M059J (cell line): ENCODE data around the gene ATL3. TPM values are rescaled to one million over a fixed set of nuclear protein-coding genes. Genes with fewer than 3 reads are reported as not detected.
"Not testable (repeated sequence)": the region's sequence is repeated elsewhere in the genome, so short reads cannot be mapped to it uniquely, and the experiment has no call there.

Source experiments
- DNase-seq: peaks from one replicate; pipeline ENCODE4 v3.0.0-alpha.2; 2012; ENCODE audit warnings: low read depth
- total RNA-seq: library from RNA; depleted of rRNA; stranded (reverse); fragments of >200 nt; shearing (Covaris generic); gene quantifications from 2 replicates; pipeline ENCODE4 v1.2.3, GENCODE V29; 2014; rRNA removed

The ATL3 gene
- total RNA-seq = 51.3 and 80.4 TPM in 2 replicates

DNA sequence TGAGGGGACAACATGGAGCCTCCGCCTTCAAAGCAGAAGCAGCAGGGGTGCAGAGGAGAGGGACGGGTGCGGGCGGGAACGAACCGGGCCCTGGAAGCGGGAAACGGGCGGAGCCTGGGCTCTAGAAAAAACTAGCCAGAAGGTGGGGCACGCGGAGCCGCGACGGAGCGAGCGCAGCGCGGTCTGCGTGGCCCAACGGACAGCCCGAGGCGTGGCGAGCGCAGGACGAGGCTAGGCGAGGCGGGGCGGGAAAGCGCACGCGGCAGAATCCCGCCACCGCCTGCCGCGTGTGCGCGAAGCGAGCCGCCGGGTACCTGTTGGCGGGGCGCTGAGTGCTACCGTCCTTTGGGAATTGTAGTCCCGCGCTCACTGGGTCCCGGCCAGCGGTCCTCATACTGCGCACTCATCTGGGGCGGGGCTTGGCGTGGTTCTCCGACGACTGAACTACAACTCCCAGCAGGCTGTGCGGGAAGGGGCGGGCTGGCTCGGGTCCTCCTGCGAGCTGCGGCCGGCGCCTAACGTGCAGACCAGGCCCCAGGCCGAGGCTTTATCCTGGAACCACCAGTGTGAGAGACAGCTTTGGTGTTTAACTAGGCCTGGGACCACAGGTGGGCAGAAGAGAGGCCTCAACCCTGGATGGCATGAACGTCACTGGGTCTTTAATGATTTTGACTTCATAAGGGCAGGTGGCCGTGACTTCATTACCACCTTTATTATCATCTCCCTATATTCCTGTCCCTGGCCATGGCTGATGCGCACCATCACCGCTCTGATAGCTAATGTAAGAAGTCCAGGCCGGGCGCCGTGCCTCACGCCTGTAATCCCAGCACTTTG, at the start of gene ATL3:
Gene ATL3, minus strand, starts transcription at position 55 of the 834 bp plus-strand sequence. Its CDS starts 41 bp downstream, at position 14.
- peak; percentile 96 for DNase-seq

- DNase-seq = no peak
Observed at GRCh38 chr11:63720611-63721010, 49.4 kb upstream of the ATL3 start.

GRCh38 chr11:63719987-63720386, 48.8 kb upstream of the ATL3 start:
- DNase-seq = no peak

DNA sequence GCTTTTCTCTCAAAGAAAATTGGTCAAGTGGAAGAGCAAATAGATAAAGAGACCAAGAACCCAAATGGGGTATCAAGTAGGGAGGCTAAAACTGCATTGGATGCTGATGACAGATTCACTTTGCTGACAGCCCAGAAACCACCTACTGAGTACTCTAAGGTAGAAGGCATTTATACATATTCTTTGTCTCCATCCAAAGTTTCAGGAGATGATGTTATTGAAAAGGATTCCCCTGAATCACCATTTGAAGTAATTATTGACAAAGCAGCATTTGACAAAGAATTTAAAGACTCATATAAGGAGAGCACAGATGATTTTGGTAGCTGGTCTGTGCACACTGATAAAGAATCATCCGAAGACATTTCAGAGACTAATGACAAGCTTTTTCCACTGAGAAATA, 47.8 kb upstream of the ATL3 start:
- DNase-seq = no peak

DNA sequence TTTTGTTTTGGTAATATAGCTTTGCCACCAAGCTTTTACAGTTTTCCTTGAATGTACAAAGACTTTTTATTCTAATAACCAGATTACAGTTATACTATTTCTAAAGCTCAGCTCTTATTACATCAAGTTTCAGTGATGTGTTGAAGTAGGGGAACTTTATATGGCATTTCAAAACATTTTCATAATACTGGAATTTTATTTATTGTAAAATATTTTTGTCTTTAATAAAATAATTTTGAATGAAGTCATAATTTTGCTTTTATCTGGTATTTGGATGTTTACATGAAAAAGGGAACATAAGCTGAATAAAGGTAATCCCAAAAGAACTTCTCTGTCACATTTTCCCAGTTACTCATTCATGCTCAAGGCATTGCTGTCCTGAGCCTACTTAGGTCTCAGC, 44.9 kb upstream of the ATL3 start:
- DNase-seq = no peak

DNA sequence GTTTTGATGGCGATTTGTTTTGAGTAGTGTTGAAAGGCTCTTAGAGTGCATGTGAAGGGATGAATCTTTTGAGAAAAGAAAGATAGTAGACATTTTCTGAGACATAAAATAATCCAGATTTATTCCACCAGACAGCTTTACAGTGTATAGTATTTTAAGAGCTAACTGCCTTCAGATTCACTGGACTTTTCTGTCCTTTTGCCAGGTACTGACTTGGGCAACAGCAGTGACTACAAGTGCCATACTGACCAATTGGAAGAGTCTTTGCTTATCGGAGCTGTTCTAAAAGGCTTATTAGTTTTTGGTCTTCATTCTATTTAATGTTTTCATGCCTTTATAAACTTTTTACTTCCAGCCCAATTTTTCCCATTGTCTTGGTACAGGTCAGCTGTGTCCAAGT, 42.6 kb upstream of the ATL3 start:
- DNase-seq = no peak

- no peak for DNase-seq
Observed at GRCh38 chr11:63711838-63712237, 40.7 kb upstream of the ATL3 start.

- DNase-seq = peak; percentile 31
Observed at GRCh38 chr11:63710476-63711217, 39.5 kb upstream of the ATL3 start.

DNA sequence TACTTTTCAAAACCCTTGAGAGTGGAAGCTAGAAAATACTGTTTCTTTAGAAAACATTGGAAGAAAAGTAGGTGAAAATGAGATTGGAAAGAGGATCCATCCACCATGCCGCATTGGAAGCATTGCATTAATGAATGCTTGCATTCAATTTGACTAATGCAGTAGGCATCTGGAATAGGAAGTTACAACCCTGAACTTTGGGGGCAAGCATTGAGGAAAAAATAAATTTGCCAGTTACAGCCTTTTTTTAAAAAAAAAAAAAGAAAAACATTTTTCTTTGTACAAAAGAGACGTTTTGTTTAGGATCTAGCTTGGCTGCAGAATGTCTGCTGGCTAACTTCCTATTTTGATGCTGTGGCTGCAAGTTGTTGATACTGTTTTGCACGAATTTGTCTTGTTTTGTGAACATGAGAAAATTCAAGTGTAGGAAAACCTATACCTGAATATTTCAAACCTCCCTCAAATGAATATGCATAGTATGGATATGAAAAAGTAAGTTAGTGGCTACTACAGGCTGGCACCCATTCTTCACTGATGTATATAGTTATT, 38.2 kb upstream of the ATL3 start:
- DNase-seq = no peak

- no peak for DNase-seq
Observed at GRCh38 chr11:63708764-63709163, 37.6 kb upstream of the ATL3 start.

DNA sequence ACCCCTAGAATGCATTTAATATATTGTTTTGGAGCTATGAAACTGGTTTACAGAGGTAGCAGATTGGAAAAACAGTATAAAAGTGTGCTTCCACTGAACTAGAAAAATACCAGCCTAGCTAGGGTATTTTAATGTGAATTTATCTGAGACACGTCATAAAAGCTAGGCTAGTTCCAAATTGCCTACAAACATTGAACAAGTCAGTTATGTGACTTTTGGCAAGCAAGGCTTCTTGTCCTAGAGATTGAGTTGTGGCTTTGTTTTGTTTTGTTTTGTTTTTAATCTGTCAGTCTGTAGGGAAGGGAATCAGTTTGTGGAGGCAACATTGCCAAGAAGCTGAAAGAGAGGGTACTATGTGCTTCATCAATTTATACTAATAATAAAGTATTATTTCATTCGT, 34.4 kb upstream of the ATL3 start:
- peak; percentile 9 for DNase-seq

DNA sequence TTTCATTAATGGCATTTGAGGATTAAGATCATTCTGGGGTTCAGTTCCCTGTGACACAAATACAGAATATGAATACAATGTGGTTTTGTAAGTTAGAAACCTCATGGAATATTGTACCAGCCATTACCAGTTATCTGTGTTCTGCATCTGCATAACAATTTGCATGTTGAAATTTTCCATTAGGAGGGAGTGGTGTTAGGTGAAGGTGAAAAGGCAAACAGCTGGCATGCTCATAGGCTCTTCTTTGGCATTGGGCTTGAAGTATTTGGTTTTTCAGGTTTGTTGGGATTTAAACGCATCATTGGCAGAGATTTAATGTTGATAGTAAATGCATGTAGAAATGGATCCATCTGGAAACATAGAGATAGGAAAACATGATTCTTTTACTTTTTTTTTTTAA, 28.7 kb upstream of the ATL3 start:
- no peak for DNase-seq

GRCh38 chr11:63698976-63699733, 28.0 kb upstream of the ATL3 start:
- no peak for DNase-seq

- DNase-seq = no peak
Observed at GRCh38 chr11:63694596-63694995, 23.4 kb upstream of the ATL3 start.

- DNase-seq = no peak
Observed at GRCh38 chr11:63687845-63688244, 16.7 kb upstream of the ATL3 start.

- DNase-seq = no peak
Observed at GRCh38 chr11:63686926-63687325, 15.8 kb upstream of the ATL3 start.

- not testable (repeated sequence) for DNase-seq
Observed at GRCh38 chr11:63685158-63685721, 14.1 kb upstream of the ATL3 start.

- DNase-seq = peak; percentile 60
Observed at GRCh38 chr11:63683133-63683991, 12.2 kb upstream of the ATL3 start.

GRCh38 chr11:63682066-63683021, 11.2 kb upstream of the ATL3 start:
- peak; percentile 34 for DNase-seq
